Duodenal mucosa (tissue), 2 donors: Measurements from ENCODE around the gene KRTAP24-1.

Experiments used
- H3K27ac ChIP-seq: one replicate; pipeline ENCODE4 v1.7.0; 2013; ENCODE audit warnings: low read depth, low read length
- H3K27me3 ChIP-seq, 2 donors: one replicate each; pipeline ENCODE4 v1.7.0; 2013; ENCODE audit warnings: low read length in 2 of 2, control low read depth in 1 of 2; ENCODE audit not compliant: insufficient read depth in 2 of 2, control insufficient read depth in 1 of 2
- H3K36me3 ChIP-seq, 2 donors: one replicate each; pipeline ENCODE4 v1.7.0; 2013; ENCODE audit warnings: low read length in 2 of 2, control low read depth in 1 of 2; ENCODE audit not compliant: insufficient read depth in 2 of 2, control insufficient read depth in 1 of 2
- H3K4me1 ChIP-seq, 2 donors: one replicate each; pipeline ENCODE4 v1.7.0; 2013; ENCODE audit warnings: low read length in 2 of 2, control low read depth in 1 of 2; ENCODE audit not compliant: insufficient read depth in 2 of 2, control insufficient read depth in 1 of 2
- H3K4me3 ChIP-seq, 2 donors: one replicate each; pipeline ENCODE4 v1.7.0; 2013; ENCODE audit warnings: low read length in 2 of 2, low read depth in 1 of 2
- H3K9ac ChIP-seq, 2 donors: one replicate each; pipeline ENCODE4 v1.7.0; 2013; ENCODE audit warnings: low read length in 2 of 2, low read depth in 1 of 2
- H3K9me3 ChIP-seq, 2 donors: one replicate each; pipeline ENCODE4 v1.7.0; 2013; ENCODE audit warnings: low read length in 2 of 2, control low read depth in 1 of 2; ENCODE audit not compliant: control insufficient read depth in 1 of 2

The KRTAP24-1 gene

GRCh38 chr21:30282850-30283249 lies at the start of gene KRTAP24-1:
KRTAP24-1 (minus strand) TSS chr21:30282950; CDS start chr21:30282932, 18 bp downstream.
- Histone ChIP-seq H3K36me3 (no peaks in the 10 kb centered on the region), H3K9ac (no peak within 1 kb of the TSS)

GRCh38 chr21:30329203-30329875 lies 46.6 kb upstream of the KRTAP24-1 start:
- Histone ChIP-seq H3K27me3 (no peaks in the 10 kb centered on the region), H3K36me3 (no peaks in the 10 kb centered on the region), H3K9ac (no peak overlapping the region), H3K4me3 (no peak overlapping the region), H3K27ac (no peak overlapping the region), H3K9me3 (peaks cover 3 to 13% of the 10 kb centered on the region in 2 donors), H3K4me1 (no peaks in the 10 kb centered on the region)

More at GRCh38 chr21:30282850-30283249, at the start of gene KRTAP24-1:
- Histone ChIP-seq H3K4me1 (no peaks in the 10 kb centered on the region), H3K27ac (no peak within 1 kb of the TSS), H3K27me3 (no peaks in the 10 kb centered on the region), H3K4me3 (no peak within 1 kb of the TSS), H3K9me3 (peaks cover 0 to 5% of the 10 kb centered on the region in 2 donors)

GRCh38 chr21:30326390-30326789 lies 43.6 kb upstream of the KRTAP24-1 start:
- peaks cover 3 to 19% of the 10 kb centered on the region in 2 donors for H3K9me3 ChIP-seq
- H3K27ac ChIP-seq, result no peak overlapping the region
- H3K4me1 ChIP-seq, result no peaks in the 10 kb centered on the region
- no peak overlapping the region for H3K9ac ChIP-seq
- no peak overlapping the region for H3K4me3 ChIP-seq
- no peaks in the 10 kb centered on the region for H3K36me3 ChIP-seq
- no peaks in the 10 kb centered on the region for H3K27me3 ChIP-seq

- H3K9me3 ChIP-seq, result peaks cover 1 to 12% of the 10 kb centered on the region in 2 donors
- no peak within 1 kb of the TSS for H3K27ac ChIP-seq
- no peaks in the 10 kb centered on the region for H3K4me1 ChIP-seq
- no peak within 1 kb of the TSS for H3K9ac ChIP-seq
- H3K4me3 ChIP-seq, result no peak within 1 kb of the TSS
- H3K36me3 ChIP-seq, result no peaks in the 10 kb centered on the region
- H3K27me3 ChIP-seq, result no peaks in the 10 kb centered on the region
These were observed 37.5 kb upstream of the KRTAP24-1 start, which contains the start of gene KRTAP26-1 for GRCh38 chr21:30320215-30320614. KRTAP26-1 (minus strand) TSS chr21:30320315; CDS start chr21:30320035, 280 bp downstream.

- no peak overlapping the region for H3K27ac ChIP-seq
- H3K36me3 ChIP-seq, result no peaks in the 10 kb centered on the region
- H3K9me3 ChIP-seq, result peaks cover 1 to 7% of the 10 kb centered on the region in 2 donors
- H3K27me3 ChIP-seq, result no peaks in the 10 kb centered on the region
- no peak overlapping the region for H3K4me3 ChIP-seq
- H3K9ac ChIP-seq, result no peak overlapping the region
- H3K4me1 ChIP-seq, result no peaks in the 10 kb centered on the region
These were observed 33.0 kb upstream of the KRTAP24-1 start for GRCh38 chr21:30315701-30316100.

GRCh38 chr21:30306884-30307283 lies 24.1 kb upstream of the KRTAP24-1 start:
- H3K4me1 ChIP-seq, result no peaks in the 10 kb centered on the region
- peaks cover 0 to 14% of the 10 kb centered on the region in 2 donors for H3K9me3 ChIP-seq
- H3K4me3 ChIP-seq, result no peak overlapping the region
- no peaks in the 10 kb centered on the region for H3K36me3 ChIP-seq
- H3K27ac ChIP-seq, result no peak overlapping the region
- no peaks in the 10 kb centered on the region for H3K27me3 ChIP-seq
- H3K9ac ChIP-seq, result no peak overlapping the region

- Histone ChIP-seq H3K9ac (no peak overlapping the region), H3K4me3 (no peak overlapping the region), H3K27ac (no peak overlapping the region)
These were observed 22.4 kb upstream of the KRTAP24-1 start for GRCh38 chr21:30305136-30305535.

GRCh38 chr21:30289215-30289614 lies 6.5 kb upstream of the KRTAP24-1 start, which contains the start of gene KRTAP25-1:
KRTAP25-1 (minus strand) TSS chr21:30289514; CDS start chr21:30289490, 24 bp downstream.
- no peaks in the 10 kb centered on the region for H3K27me3 ChIP-seq
- H3K9ac ChIP-seq, result no peak within 1 kb of the TSS
- H3K36me3 ChIP-seq, result no peaks in the 10 kb centered on the region
- H3K4me3 ChIP-seq, result no peak within 1 kb of the TSS
- no peak within 1 kb of the TSS for H3K27ac ChIP-seq
- H3K4me1 ChIP-seq, result no peaks in the 10 kb centered on the region
- no peaks in the 10 kb centered on the region for H3K9me3 ChIP-seq

More at GRCh38 chr21:30305136-30305535, 22.4 kb upstream of the KRTAP24-1 start:
- no peaks in the 10 kb centered on the region for H3K36me3 ChIP-seq
- H3K9me3 ChIP-seq, result peaks cover 0 to 21% of the 10 kb centered on the region in 2 donors
- no peaks in the 10 kb centered on the region for H3K27me3 ChIP-seq
- no peaks in the 10 kb centered on the region for H3K4me1 ChIP-seq

- no peaks in the 10 kb centered on the region for H3K36me3 ChIP-seq
- no peaks in the 10 kb centered on the region for H3K4me1 ChIP-seq
- no peak overlapping the region for H3K27ac ChIP-seq
- H3K9me3 ChIP-seq, result no peaks in the 10 kb centered on the region
- no peak overlapping the region for H3K4me3 ChIP-seq
- H3K9ac ChIP-seq, result no peak overlapping the region
- no peaks in the 10 kb centered on the region for H3K27me3 ChIP-seq
These were observed 11.1 kb downstream of the KRTAP24-1 start for GRCh38 chr21:30271611-30272010.

GRCh38 chr21:30271156-30271555 lies 11.6 kb downstream of the KRTAP24-1 start:
- Histone ChIP-seq H3K27ac (no peak overlapping the region), H3K4me3 (no peak overlapping the region), H3K4me1 (no peaks in the 10 kb centered on the region), H3K36me3 (no peaks in the 10 kb centered on the region), H3K9me3 (no peaks in the 10 kb centered on the region), H3K27me3 (no peaks in the 10 kb centered on the region), H3K9ac (no peak overlapping the region)
